HEK293 (cell line): Measurements from ENCODE around the gene SLC26A11.

Experiments
- EGR2 ChIP-seq: fragments of 450-650 bp; formaldehyde crosslinking; IDR thresholded peaks from 2 replicates; pipeline ENCODE4 v1.5.1; 2016; ENCODE audit warnings: low read depth, missing biosample characterization, missing genetic modification characterization
- MYNN ChIP-seq: fragments of 450-650 bp; formaldehyde crosslinking; IDR thresholded peaks from 2 replicates; pipeline ENCODE4 v1.5.1; 2016; ENCODE audit warnings: missing biosample characterization, missing genetic modification characterization, borderline replicate concordance
- TCF7L2 ChIP-seq: IDR thresholded peaks from 2 replicates; pipeline ENCODE4 v1.6.1; 2011; ENCODE audit warnings: low read depth, mild to moderate bottlenecking, inconsistent platforms, low read length, moderate library complexity, borderline replicate concordance
- ZFP3 ChIP-seq: fragments of 450-650 bp; formaldehyde crosslinking; IDR thresholded peaks from 2 replicates; pipeline ENCODE4 v1.5.1; 2016; ENCODE audit warnings: low read depth, missing biosample characterization, missing genetic modification characterization
- ZNF549 ChIP-seq: fragments of 450-650 bp; IDR thresholded peaks from 2 replicates; pipeline ENCODE4 v1.5.1; 2018; ENCODE audit warnings: missing biosample characterization, missing genetic modification characterization, mild to moderate bottlenecking, inconsistent platforms, moderate library complexity
- ZNF558 ChIP-seq: fragments of 450-650 bp; formaldehyde crosslinking; IDR thresholded peaks from 2 replicates; pipeline ENCODE4 v1.5.1; 2016; ENCODE audit warnings: missing biosample characterization, missing genetic modification characterization
- ZNF707 ChIP-seq: fragments of 450-650 bp; formaldehyde crosslinking; IDR thresholded peaks from 2 replicates; pipeline ENCODE4 v1.5.1; 2016; ENCODE audit warnings: missing biosample characterization, missing genetic modification characterization
- ZSCAN30 ChIP-seq: fragments of 450-650 bp; IDR thresholded peaks from 2 replicates; pipeline ENCODE4 v1.5.1; 2018; ENCODE audit warnings: missing biosample characterization, mild to moderate bottlenecking, missing genetic modification characterization, moderate library complexity
- TF ChIP-seq, protein P1 (sequence below): fragments of 450-650 bp; formaldehyde crosslinking; IDR thresholded peaks from 2 replicates; pipeline ENCODE4 v1.5.1; 2016; ENCODE audit warnings: missing biosample characterization, missing genetic modification characterization
- TF ChIP-seq, protein P2 (sequence below): fragments of 450-650 bp; formaldehyde crosslinking; IDR thresholded peaks from 2 replicates; pipeline ENCODE4 v1.5.1; 2016; ENCODE audit warnings: missing biosample characterization, missing genetic modification characterization, low read depth
- TF ChIP-seq, protein P3 (sequence below): fragments of 450-650 bp; formaldehyde crosslinking; IDR thresholded peaks from 2 replicates; pipeline ENCODE4 v1.5.1; 2017; ENCODE audit warnings: missing biosample characterization, missing genetic modification characterization
- TF ChIP-seq, protein P4 (sequence below): fragments of 450-650 bp; formaldehyde crosslinking; IDR thresholded peaks from 2 replicates; pipeline ENCODE4 v1.5.1; 2016; ENCODE audit warnings: missing biosample characterization, missing genetic modification characterization
- TF ChIP-seq, protein P5 (sequence below): fragments of 450-650 bp; formaldehyde crosslinking; IDR thresholded peaks from 2 replicates; pipeline ENCODE4 v1.5.1; 2016; ENCODE audit warnings: missing biosample characterization, missing genetic modification characterization
- TF ChIP-seq, protein P6 (sequence below): fragments of 450-650 bp; IDR thresholded peaks from 2 replicates; pipeline ENCODE4 v1.5.1; 2018; ENCODE audit warnings: missing biosample characterization, mild to moderate bottlenecking, missing genetic modification characterization

DNA sequence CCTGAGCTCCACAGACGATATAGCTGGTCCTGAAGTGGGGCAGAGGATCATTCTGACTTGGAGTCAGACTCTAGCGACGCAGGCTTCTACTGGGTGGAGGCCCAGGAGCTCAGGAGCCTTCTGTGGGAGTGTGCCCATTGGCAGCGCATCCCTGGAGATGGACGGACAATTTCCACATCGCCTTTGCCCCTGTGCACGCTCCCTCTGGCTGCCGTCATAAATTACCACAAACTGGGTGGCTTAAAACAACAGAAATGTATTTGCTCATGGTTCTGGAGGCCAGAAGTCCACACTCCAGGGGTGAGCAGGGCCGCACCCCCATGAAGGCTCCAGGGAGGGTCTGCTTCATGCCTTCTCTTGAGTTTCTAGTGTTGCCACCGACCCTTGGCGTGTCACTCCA, 43.5 kb upstream of the SLC26A11 start:
- TF ChIP-seq ZSCAN30 (tag by site-specific recombination) (no peak), ZNF549 (tag by site-specific recombination) (no peak), EGR2 (tag by site-specific recombination) (no peak), ZNF558 (tag by site-specific recombination) (no peak), ZFP3 (tag by site-specific recombination) (no peak), TCF7L2 (no peak), MYNN (tag by site-specific recombination) (no peak), ZNF707 (no peak)
- TF ChIP-seq, protein P1, sequence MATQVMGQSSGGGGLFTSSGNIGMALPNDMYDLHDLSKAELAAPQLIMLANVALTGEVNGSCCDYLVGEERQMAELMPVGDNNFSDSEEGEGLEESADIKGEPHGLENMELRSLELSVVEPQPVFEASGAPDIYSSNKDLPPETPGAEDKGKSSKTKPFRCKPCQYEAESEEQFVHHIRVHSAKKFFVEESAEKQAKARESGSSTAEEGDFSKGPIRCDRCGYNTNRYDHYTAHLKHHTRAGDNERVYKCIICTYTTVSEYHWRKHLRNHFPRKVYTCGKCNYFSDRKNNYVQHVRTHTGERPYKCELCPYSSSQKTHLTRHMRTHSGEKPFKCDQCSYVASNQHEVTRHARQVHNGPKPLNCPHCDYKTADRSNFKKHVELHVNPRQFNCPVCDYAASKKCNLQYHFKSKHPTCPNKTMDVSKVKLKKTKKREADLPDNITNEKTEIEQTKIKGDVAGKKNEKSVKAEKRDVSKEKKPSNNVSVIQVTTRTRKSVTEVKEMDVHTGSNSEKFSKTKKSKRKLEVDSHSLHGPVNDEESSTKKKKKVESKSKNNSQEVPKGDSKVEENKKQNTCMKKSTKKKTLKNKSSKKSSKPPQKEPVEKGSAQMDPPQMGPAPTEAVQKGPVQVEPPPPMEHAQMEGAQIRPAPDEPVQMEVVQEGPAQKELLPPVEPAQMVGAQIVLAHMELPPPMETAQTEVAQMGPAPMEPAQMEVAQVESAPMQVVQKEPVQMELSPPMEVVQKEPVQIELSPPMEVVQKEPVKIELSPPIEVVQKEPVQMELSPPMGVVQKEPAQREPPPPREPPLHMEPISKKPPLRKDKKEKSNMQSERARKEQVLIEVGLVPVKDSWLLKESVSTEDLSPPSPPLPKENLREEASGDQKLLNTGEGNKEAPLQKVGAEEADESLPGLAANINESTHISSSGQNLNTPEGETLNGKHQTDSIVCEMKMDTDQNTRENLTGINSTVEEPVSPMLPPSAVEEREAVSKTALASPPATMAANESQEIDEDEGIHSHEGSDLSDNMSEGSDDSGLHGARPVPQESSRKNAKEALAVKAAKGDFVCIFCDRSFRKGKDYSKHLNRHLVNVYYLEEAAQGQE: no peak
- TF ChIP-seq, protein P2, sequence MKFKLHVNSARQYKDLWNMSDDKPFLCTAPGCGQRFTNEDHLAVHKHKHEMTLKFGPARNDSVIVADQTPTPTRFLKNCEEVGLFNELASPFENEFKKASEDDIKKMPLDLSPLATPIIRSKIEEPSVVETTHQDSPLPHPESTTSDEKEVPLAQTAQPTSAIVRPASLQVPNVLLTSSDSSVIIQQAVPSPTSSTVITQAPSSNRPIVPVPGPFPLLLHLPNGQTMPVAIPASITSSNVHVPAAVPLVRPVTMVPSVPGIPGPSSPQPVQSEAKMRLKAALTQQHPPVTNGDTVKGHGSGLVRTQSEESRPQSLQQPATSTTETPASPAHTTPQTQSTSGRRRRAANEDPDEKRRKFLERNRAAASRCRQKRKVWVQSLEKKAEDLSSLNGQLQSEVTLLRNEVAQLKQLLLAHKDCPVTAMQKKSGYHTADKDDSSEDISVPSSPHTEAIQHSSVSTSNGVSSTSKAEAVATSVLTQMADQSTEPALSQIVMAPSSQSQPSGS (tag by site-specific recombination): no peak
- TF ChIP-seq, protein P3, sequence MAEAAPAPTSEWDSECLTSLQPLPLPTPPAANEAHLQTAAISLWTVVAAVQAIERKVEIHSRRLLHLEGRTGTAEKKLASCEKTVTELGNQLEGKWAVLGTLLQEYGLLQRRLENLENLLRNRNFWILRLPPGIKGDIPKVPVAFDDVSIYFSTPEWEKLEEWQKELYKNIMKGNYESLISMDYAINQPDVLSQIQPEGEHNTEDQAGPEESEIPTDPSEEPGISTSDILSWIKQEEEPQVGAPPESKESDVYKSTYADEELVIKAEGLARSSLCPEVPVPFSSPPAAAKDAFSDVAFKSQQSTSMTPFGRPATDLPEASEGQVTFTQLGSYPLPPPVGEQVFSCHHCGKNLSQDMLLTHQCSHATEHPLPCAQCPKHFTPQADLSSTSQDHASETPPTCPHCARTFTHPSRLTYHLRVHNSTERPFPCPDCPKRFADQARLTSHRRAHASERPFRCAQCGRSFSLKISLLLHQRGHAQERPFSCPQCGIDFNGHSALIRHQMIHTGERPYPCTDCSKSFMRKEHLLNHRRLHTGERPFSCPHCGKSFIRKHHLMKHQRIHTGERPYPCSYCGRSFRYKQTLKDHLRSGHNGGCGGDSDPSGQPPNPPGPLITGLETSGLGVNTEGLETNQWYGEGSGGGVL (tag by site-specific recombination): no peak
- TF ChIP-seq, protein P4, sequence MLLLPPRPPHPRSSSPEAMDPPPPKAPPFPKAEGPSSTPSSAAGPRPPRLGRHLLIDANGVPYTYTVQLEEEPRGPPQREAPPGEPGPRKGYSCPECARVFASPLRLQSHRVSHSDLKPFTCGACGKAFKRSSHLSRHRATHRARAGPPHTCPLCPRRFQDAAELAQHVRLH (tag by site-specific recombination): no peak
- TF ChIP-seq, protein P5, sequence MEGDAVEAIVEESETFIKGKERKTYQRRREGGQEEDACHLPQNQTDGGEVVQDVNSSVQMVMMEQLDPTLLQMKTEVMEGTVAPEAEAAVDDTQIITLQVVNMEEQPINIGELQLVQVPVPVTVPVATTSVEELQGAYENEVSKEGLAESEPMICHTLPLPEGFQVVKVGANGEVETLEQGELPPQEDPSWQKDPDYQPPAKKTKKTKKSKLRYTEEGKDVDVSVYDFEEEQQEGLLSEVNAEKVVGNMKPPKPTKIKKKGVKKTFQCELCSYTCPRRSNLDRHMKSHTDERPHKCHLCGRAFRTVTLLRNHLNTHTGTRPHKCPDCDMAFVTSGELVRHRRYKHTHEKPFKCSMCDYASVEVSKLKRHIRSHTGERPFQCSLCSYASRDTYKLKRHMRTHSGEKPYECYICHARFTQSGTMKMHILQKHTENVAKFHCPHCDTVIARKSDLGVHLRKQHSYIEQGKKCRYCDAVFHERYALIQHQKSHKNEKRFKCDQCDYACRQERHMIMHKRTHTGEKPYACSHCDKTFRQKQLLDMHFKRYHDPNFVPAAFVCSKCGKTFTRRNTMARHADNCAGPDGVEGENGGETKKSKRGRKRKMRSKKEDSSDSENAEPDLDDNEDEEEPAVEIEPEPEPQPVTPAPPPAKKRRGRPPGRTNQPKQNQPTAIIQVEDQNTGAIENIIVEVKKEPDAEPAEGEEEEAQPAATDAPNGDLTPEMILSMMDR: no peak
- TF ChIP-seq, protein P6, sequence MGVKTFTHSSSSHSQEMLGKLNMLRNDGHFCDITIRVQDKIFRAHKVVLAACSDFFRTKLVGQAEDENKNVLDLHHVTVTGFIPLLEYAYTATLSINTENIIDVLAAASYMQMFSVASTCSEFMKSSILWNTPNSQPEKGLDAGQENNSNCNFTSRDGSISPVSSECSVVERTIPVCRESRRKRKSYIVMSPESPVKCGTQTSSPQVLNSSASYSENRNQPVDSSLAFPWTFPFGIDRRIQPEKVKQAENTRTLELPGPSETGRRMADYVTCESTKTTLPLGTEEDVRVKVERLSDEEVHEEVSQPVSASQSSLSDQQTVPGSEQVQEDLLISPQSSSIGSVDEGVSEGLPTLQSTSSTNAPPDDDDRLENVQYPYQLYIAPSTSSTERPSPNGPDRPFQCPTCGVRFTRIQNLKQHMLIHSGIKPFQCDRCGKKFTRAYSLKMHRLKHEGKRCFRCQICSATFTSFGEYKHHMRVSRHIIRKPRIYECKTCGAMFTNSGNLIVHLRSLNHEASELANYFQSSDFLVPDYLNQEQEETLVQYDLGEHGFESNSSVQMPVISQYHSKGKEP: no peak
